ENCODE data around the gene CYB5D1. TPM values are rescaled to one million over a fixed set of nuclear protein-coding genes. Genes with fewer than 3 reads are reported as not detected.

The CYB5D1 gene
- total RNA-seq, 1 donor from 2014 or later, result 4.4 TPM

DNA sequence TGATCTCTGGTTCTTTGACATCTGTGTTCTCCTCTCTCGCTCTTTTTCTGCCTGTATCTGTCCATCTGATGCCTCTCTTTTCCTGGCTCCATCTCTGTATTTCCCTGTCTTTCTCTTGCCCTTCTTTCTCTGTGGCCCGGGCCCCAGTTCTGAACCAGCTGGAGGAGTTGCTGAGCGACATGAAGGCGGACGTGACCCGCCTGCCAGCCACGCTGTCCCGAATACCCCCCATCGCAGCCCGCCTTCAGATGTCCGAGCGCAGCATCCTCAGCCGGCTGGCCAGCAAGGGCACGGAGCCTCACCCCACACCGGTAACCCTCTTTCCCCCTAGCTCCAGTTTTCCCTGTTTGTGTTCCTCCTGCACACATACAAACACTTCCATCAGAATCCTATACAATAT, 52.5 kb downstream of the CYB5D1 start:
- Histone ChIP-seq H3K9me3 (no peaks in the 10 kb centered on the region), H3K36me3 (peaks cover 0 to 68% of the 10 kb centered on the region in 2 donors), H3K4me1 (peaks cover 7% of the 10 kb centered on the region), H3K27me3 (no peaks in the 10 kb centered on the region), H3K4me3 (no peak overlapping the region), H3K27ac (no peak overlapping the region)
- intact Hi-C loops (cut with DNase I), result no loop called here
- no peak for DNase-seq (ENCODE audit: extremely low spot score in 2 of 2)
- TF ChIP-seq, protein P1, sequence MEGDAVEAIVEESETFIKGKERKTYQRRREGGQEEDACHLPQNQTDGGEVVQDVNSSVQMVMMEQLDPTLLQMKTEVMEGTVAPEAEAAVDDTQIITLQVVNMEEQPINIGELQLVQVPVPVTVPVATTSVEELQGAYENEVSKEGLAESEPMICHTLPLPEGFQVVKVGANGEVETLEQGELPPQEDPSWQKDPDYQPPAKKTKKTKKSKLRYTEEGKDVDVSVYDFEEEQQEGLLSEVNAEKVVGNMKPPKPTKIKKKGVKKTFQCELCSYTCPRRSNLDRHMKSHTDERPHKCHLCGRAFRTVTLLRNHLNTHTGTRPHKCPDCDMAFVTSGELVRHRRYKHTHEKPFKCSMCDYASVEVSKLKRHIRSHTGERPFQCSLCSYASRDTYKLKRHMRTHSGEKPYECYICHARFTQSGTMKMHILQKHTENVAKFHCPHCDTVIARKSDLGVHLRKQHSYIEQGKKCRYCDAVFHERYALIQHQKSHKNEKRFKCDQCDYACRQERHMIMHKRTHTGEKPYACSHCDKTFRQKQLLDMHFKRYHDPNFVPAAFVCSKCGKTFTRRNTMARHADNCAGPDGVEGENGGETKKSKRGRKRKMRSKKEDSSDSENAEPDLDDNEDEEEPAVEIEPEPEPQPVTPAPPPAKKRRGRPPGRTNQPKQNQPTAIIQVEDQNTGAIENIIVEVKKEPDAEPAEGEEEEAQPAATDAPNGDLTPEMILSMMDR (IDR thresholded peaks at IDR 0.05), result no peak
- TF ChIP-seq POLR2AphosphoS5 (IDR thresholded peaks at IDR 0.05; ENCODE audit: insufficient read depth in 1 of 2, low read depth in 1 of 2) (no peak), POLR2A (IDR thresholded peaks at IDR 0.05) (no peak)

DNA sequence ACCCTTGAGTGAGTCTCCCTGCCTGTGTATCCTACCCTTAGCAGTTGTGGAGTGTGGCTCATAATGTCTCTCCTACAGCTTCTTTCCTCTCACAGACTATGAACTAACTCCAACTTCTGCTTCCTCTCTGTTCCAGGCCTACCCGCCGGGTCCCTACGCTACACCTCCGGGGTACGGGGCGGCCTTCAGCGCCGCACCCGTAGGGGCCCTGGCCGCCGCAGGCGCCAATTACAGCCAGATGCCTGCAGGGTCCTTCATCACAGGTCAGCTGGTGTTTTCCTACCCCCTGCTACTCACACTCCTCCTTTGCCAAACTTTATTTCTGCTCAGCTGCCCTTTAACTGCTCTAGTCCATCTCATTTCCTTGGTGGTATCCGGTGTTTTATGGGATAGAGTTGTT, 52.9 kb downstream of the CYB5D1 start:
- TF ChIP-seq POLR2A (IDR thresholded peaks at IDR 0.05), result no peak
- TF ChIP-seq, protein P1 (IDR thresholded peaks at IDR 0.05), result no peak
- no peak for TF ChIP-seq POLR2AphosphoS5 (IDR thresholded peaks at IDR 0.05; ENCODE audit: insufficient read depth in 1 of 2, low read depth in 1 of 2)
- Histone ChIP-seq H3K27ac (no peak overlapping the region), H3K27me3 (no peaks in the 10 kb centered on the region), H3K36me3 (peaks cover 0 to 64% of the 10 kb centered on the region in 2 donors), H3K4me1 (peaks cover 7% of the 10 kb centered on the region), H3K4me3 (no peak overlapping the region), H3K9me3 (no peaks in the 10 kb centered on the region)
- intact Hi-C loops (cut with DNase I), result no loop called here
- no peak for DNase-seq (ENCODE audit: extremely low spot score in 2 of 2)

GRCh38 chr17:7911116-7911515, 53.3 kb downstream of the CYB5D1 start:
- intact Hi-C loops (cut with DNase I), result no loop called here
- TF ChIP-seq, protein P1 (IDR thresholded peaks at IDR 0.05), result no peak
- TF ChIP-seq POLR2AphosphoS5 (IDR thresholded peaks at IDR 0.05; ENCODE audit: insufficient read depth in 1 of 2, low read depth in 1 of 2) (no peak), POLR2A (IDR thresholded peaks at IDR 0.05) (no peak)
- Histone ChIP-seq H3K9me3 (no peaks in the 10 kb centered on the region), H3K4me3 (no peak overlapping the region), H3K27me3 (no peaks in the 10 kb centered on the region), H3K36me3 (peaks cover 0 to 60% of the 10 kb centered on the region in 2 donors), H3K4me1 (peaks cover 8% of the 10 kb centered on the region), H3K27ac (no peak overlapping the region)
- DNase-seq (ENCODE audit: extremely low spot score in 2 of 2), result no peak

Small RNAs within 50 kb of the gene (small RNA-seq; reads per million reads assigned to genes)
- 47.6 reads per million, percentile 96 among the genes with 10 or more reads in this experiment for gene SCARNA21

Other genes starting within 250 kb of the CYB5D1 start
- 36.1 TPM for gene FXR2, start 243.1 kb upstream of the CYB5D1 start, total RNA-seq
- 69.7 TPM for gene SAT2, start 230.2 kb upstream of the CYB5D1 start, total RNA-seq
- gene SHBG, start 227.9 kb upstream of the CYB5D1 start, total RNA-seq, result not detected
- 2.7 TPM for gene ATP1B2, start 207.1 kb upstream of the CYB5D1 start, total RNA-seq
- 18.7 TPM for gene TP53, start 170.5 kb upstream of the CYB5D1 start, total RNA-seq
- gene WRAP53, start 169.5 kb upstream of the CYB5D1 start, total RNA-seq, result 7.6 TPM
- gene EFNB3, start 152.8 kb upstream of the CYB5D1 start, total RNA-seq, result 2.7 TPM
- gene DNAH2, start 140.3 kb upstream of the CYB5D1 start, total RNA-seq, result 0.49 TPM
- 12.5 TPM for gene KDM6B, start 23.8 kb upstream of the CYB5D1 start, total RNA-seq
- 26.3 TPM for gene TMEM88, start 2.9 kb upstream of the CYB5D1 start, total RNA-seq
- gene NAA38, start 444 bp upstream of the CYB5D1 start, total RNA-seq, result 83.5 TPM
- 128 TPM for gene CHD3, start 30.8 kb downstream of the CYB5D1 start, total RNA-seq
- 2.9 TPM for gene RNF227, start 58.3 kb downstream of the CYB5D1 start, total RNA-seq
- gene KCNAB3, start 71.9 kb downstream of the CYB5D1 start, total RNA-seq, result 2.7 TPM
- 74.4 TPM for gene TRAPPC1, start 73.9 kb downstream of the CYB5D1 start, total RNA-seq
- gene CNTROB, start 74.2 kb downstream of the CYB5D1 start, total RNA-seq, result 20.9 TPM
- not detected for gene GUCY2D, start 144.6 kb downstream of the CYB5D1 start, total RNA-seq
- gene ALOX15B, start 181.1 kb downstream of the CYB5D1 start, total RNA-seq, result 28.7 TPM
- gene ALOX12B, start 229.7 kb downstream of the CYB5D1 start, total RNA-seq, result 15.0 TPM

Measured in vagina (tissue), 2 donors.